ENCODE measurements around the gene CRTAC1.

DNA sequence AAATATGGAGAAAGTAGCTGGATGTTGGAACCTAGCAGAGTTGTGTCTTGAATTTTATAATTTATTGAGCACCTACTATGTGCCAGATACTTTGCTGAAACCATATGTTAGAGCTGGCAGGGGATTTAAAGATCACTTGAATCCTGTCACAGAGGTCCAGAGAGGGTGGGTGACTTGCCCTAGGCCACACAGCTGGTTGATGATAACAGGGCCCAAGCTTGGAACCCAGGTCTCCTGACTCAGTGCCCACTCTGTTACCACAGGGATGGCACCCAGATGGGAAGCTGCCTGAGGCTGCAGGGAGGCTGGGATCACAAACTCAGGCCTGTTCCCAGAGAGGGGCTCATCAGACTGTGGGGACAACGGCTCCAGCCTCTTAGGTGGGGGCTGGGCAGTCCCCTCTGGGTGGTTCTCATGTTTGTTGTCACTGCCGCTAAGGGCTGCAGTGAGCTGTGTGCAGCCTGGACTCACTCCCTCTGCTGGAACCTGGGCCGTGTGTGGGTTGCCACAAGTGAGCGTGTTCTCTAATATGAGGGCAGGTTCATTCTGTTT, 162.2 kb downstream of the CRTAC1 start:
- TF ChIP-seq, protein P1, sequence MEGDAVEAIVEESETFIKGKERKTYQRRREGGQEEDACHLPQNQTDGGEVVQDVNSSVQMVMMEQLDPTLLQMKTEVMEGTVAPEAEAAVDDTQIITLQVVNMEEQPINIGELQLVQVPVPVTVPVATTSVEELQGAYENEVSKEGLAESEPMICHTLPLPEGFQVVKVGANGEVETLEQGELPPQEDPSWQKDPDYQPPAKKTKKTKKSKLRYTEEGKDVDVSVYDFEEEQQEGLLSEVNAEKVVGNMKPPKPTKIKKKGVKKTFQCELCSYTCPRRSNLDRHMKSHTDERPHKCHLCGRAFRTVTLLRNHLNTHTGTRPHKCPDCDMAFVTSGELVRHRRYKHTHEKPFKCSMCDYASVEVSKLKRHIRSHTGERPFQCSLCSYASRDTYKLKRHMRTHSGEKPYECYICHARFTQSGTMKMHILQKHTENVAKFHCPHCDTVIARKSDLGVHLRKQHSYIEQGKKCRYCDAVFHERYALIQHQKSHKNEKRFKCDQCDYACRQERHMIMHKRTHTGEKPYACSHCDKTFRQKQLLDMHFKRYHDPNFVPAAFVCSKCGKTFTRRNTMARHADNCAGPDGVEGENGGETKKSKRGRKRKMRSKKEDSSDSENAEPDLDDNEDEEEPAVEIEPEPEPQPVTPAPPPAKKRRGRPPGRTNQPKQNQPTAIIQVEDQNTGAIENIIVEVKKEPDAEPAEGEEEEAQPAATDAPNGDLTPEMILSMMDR (IDR thresholded peaks at IDR 0.05; ENCODE audit: insufficient read depth, low read depth, low read length) = no peak
- TF ChIP-seq EZH2 (IDR thresholded peaks at IDR 0.05; ENCODE audit: insufficient read depth, low read length) = no peak

All from astrocyte (in vitro differentiated cells and primary cell).